CD14-positive monocyte (primary cell): ENCODE measurements around the gene FREM2. TPM values are rescaled to one million over a fixed set of nuclear protein-coding genes. Genes with fewer than 3 reads are reported as not detected.

Experiments
- DNase-seq, 3 donors: peaks; one replicate each; pipeline ENCODE4 v3.0.0-alpha.2; 2011 to 2022
- H2AFZ ChIP-seq: 2 replicates; pipeline ENCODE4 v1.6.0; 2012; ENCODE audit warnings: mild to moderate bottlenecking, low read depth, low read length, inconsistent platforms; ENCODE audit not compliant: insufficient read depth, poor library complexity, severe bottlenecking
- H3K27ac ChIP-seq, 2 donors: 1 replicate in 1 of 2; 2 replicates in 1 of 2; pipeline ENCODE4 v1.5.1; 2012 to 2013; ENCODE audit warnings: low read length in 2 of 2, control low read depth in 1 of 2, inconsistent platforms in 1 of 2, low read depth in 1 of 2, mild to moderate bottlenecking in 1 of 2
- H3K27me3 ChIP-seq, 2 donors: one replicate each; pipeline versions ENCODE4 v1.6.0 to v1.6.1; 2011 to 2013; ENCODE audit warnings: low read length in 2 of 2; ENCODE audit not compliant: control insufficient read depth in 2 of 2, insufficient read depth in 2 of 2
- H3K36me3 ChIP-seq, 2 donors: replicated peaks in 1 of 2; 1 replicate in 1 of 2; 2 replicates in 1 of 2; pipeline versions ENCODE4 v1.5.1 to v1.6.1; 2012 to 2013; ENCODE audit warnings: low read length in 2 of 2, control low read depth in 1 of 2, inconsistent platforms in 1 of 2, mild to moderate bottlenecking in 1 of 2; ENCODE audit not compliant: insufficient read depth in 2 of 2, control insufficient read depth in 1 of 2
- H3K4me1 ChIP-seq, 2 donors: 1 replicate in 1 of 2; 2 replicates in 1 of 2; pipeline versions ENCODE4 v1.5.1 to v1.6.1; 2012 to 2013; ENCODE audit warnings: low read length in 2 of 2, control low read depth in 1 of 2, inconsistent platforms in 1 of 2, mild to moderate bottlenecking in 1 of 2, moderate library complexity in 1 of 2; ENCODE audit not compliant: insufficient read depth in 2 of 2, control insufficient read depth in 1 of 2
- H3K4me2 ChIP-seq: replicated peaks from 2 replicates; pipeline ENCODE3; 2012; ENCODE audit warnings: low read length, moderate library complexity, mild to moderate bottlenecking; ENCODE audit not compliant: poor library complexity, severe bottlenecking; ENCODE audit errors: extremely low read depth
- H3K4me3 ChIP-seq, 3 experiments: fragments of 200-600 bp in 1 of 3; sonication (generic) in 1 of 3; replicated peaks in 1 of 3; 1 replicate in 2 of 3; 2 replicates in 1 of 3; pipeline ENCODE4 v1.5.1; 2011 to 2013; ENCODE audit warnings: low read length in 3 of 3, mild to moderate bottlenecking in 3 of 3, control low read depth in 2 of 3, low read depth in 2 of 3, inconsistent platforms in 1 of 3, moderate library complexity in 1 of 3
- H3K79me2 ChIP-seq: 2 replicates; pipeline ENCODE4 v1.6.0; 2012; ENCODE audit warnings: mild to moderate bottlenecking, control low read depth, inconsistent platforms, low read length, moderate library complexity; ENCODE audit not compliant: insufficient read depth
- H3K9ac ChIP-seq: 2 replicates; pipeline ENCODE4 v1.6.0; 2017; ENCODE audit warnings: low read length, mild to moderate bottlenecking; ENCODE audit not compliant: insufficient read depth, poor library complexity, severe bottlenecking
- H3K9me3 ChIP-seq, 2 donors: replicated peaks in 1 of 2; 1 replicate in 1 of 2; 2 replicates in 1 of 2; pipeline versions ENCODE4 v1.5.1 to v1.6.1; 2012 to 2013; ENCODE audit warnings: low read length in 2 of 2, control low read depth in 1 of 2; ENCODE audit not compliant: control insufficient read depth in 1 of 2, insufficient read depth in 1 of 2
- H4K20me1 ChIP-seq: 2 replicates; pipeline ENCODE4 v1.6.0; 2012; ENCODE audit warnings: mild to moderate bottlenecking, low read length, control low read depth, moderate library complexity; ENCODE audit not compliant: insufficient read depth
- H3K27ac Mint-ChIP-seq, 7 donors: one replicate each; pipeline ENCODE4 v1.8.0; 2020; ENCODE audit warnings: mild to moderate bottlenecking in 7 of 7, mixed read lengths in 7 of 7, moderate library complexity in 6 of 7, inconsistent platforms in 2 of 7
- H3K27me3 Mint-ChIP-seq, 3 donors: one replicate each; pipeline ENCODE4 v1.8.0; 2021 to 2022; ENCODE audit warnings: low read depth in 3 of 3, mild to moderate bottlenecking in 3 of 3, mixed read lengths in 3 of 3, moderate library complexity in 3 of 3, inconsistent platforms in 1 of 3
- H3K36me3 Mint-ChIP-seq, 2 donors: one replicate each; pipeline ENCODE4 v1.8.0; 2020; ENCODE audit warnings: mixed read lengths in 2 of 2, inconsistent platforms in 1 of 2, mild to moderate bottlenecking in 1 of 2
- H3K4me1 Mint-ChIP-seq: one replicate; pipeline ENCODE4 v1.8.0; 2020; ENCODE audit warnings: mild to moderate bottlenecking, mixed read lengths
- H3K4me3 Mint-ChIP-seq, 2 donors: one replicate each; pipeline ENCODE4 v1.8.0; 2020; ENCODE audit warnings: mild to moderate bottlenecking in 2 of 2, mixed read lengths in 2 of 2, moderate library complexity in 1 of 2
- H3K9me3 Mint-ChIP-seq, 7 donors: one replicate each; pipeline ENCODE4 v1.8.0; 2020 to 2022; ENCODE audit warnings: mixed read lengths in 7 of 7, mild to moderate bottlenecking in 6 of 7, moderate library complexity in 6 of 7, inconsistent platforms in 2 of 7
- CTCF ChIP-seq: fragments of 200-600 bp; IDR thresholded peaks from one replicate; pipeline ENCODE4 v1.8.0; 2022; ENCODE audit warnings: antibody characterized with exemption, mild to moderate bottlenecking
- intact Hi-C, 2 donors: fragments of 100-400 bp; cut with micrococcal nuclease; formaldehyde crosslinking; loops; one replicate each; pipeline versions ENCODE4 v1.15.0 to v1.15.1; 2023
- polyA plus RNA-seq, 3 donors: library from polyadenylated mRNA; depleted of rRNA in 1 of 3; unstranded in 2 of 3; stranded (reverse) in 1 of 3; fragments of 300-500 nt in 2 of 3; fragments of >200 nt in 1 of 3; fragmentation: Illumina TruSeq in 2 of 3; gene quantifications; 1 replicate in 2 of 3; 2 replicates in 1 of 3; pipeline ENCODE4 v1.2.3, GENCODE V29; 2012 to 2021
- small RNA-seq: library from RNA; depleted of rRNA; stranded (forward); fragments of <200 nt; gene quantifications from one replicate; pipeline ENCODE3, GENCODE V24; 2012; ENCODE audit warnings: low read depth; ENCODE audit not compliant: insufficient read length

Gene FREM2
- polyA plus RNA-seq, 3 donors: not detected

GRCh38 chr13:38933786-38934185 is 246.9 kb downstream of the FREM2 start:
- no peaks in the 10 kb centered on the region for H3K4me1 Mint-ChIP-seq
- H3K27me3 Mint-ChIP-seq: peaks cover 0 to 2% (median 1%) of the 10 kb centered on the region in 3 donors
- Histone ChIP-seq H3K9me3 (no peaks in the 10 kb centered on the region), H3K27me3 (no peaks in the 10 kb centered on the region), H3K4me2 (no peak overlapping the region), H3K27ac (no peak overlapping the region), H3K36me3 (no peaks in the 10 kb centered on the region), H4K20me1 (no peaks in the 10 kb centered on the region), H3K4me1 (no peaks in the 10 kb centered on the region), H3K79me2 (no peaks in the 10 kb centered on the region), H3K9ac (no peak overlapping the region), H3K4me3 (no peak overlapping the region), H2AFZ (no peak overlapping the region)
- H3K27ac Mint-ChIP-seq: no peak overlapping the region
- H3K9me3 Mint-ChIP-seq: peaks cover 0 to 3% (median 0%) of the 10 kb centered on the region in 7 donors
- H3K36me3 Mint-ChIP-seq: no peaks in the 10 kb centered on the region
- no peak for TF ChIP-seq CTCF
- no peak for DNase-seq
- intact Hi-C loops: no loop called here
- H3K4me3 Mint-ChIP-seq: no peak overlapping the region

Small RNA genes within 50 kb of the gene (small RNA-seq; reads per million reads assigned to genes)
- gene PLA2G12AP2 (not detected), gene RNU6-56P (not detected)
